GM19043 (cell line): ENCODE measurements around the gene KHDC4.

ENCODE experiments used
- ATAC-seq: cut with Tn5 transposase; IDR thresholded peaks from one replicate; pipeline ENCODE4 v1.9.1; 2021; ENCODE audit warnings: low read depth; ENCODE audit not compliant: unreplicated experiment

Gene KHDC4

GRCh38 chr1:155970531-155971167 is 36.4 kb upstream of the KHDC4 start:
- peak; percentile 88 for ATAC-seq

- ATAC-seq, result no peak
Observed at GRCh38 chr1:155969377-155969791, 35.2 kb upstream of the KHDC4 start.

- ATAC-seq, result no peak
Observed at GRCh38 chr1:155968670-155969069, 34.5 kb upstream of the KHDC4 start.

- ATAC-seq, result no peak
Observed at GRCh38 chr1:155968051-155968400, 33.8 kb upstream of the KHDC4 start.

GRCh38 chr1:155967341-155968050 is 33.3 kb upstream of the KHDC4 start:
- ATAC-seq, result no peak

- ATAC-seq, result no peak
Observed at GRCh38 chr1:155966750-155967149, 32.5 kb upstream of the KHDC4 start.

- no peak for ATAC-seq
Observed at GRCh38 chr1:155966135-155966534, 31.9 kb upstream of the KHDC4 start.

GRCh38 chr1:155964193-155964592 is 30.0 kb upstream of the KHDC4 start:
- ATAC-seq, result no peak

GRCh38 chr1:155962599-155963211 is 28.5 kb upstream of the KHDC4 start:
- no peak for ATAC-seq

- ATAC-seq, result no peak
Observed at GRCh38 chr1:155961937-155962336, 27.7 kb upstream of the KHDC4 start.

- no peak for ATAC-seq
Observed at GRCh38 chr1:155960081-155960745, 26.0 kb upstream of the KHDC4 start.

- no peak for ATAC-seq
Observed at GRCh38 chr1:155957411-155957915, 23.2 kb upstream of the KHDC4 start.

GRCh38 chr1:155954645-155955044 is 20.4 kb upstream of the KHDC4 start:
- ATAC-seq, result no peak

- no peak for ATAC-seq
Observed at GRCh38 chr1:155952505-155952890, 18.3 kb upstream of the KHDC4 start.

GRCh38 chr1:155951753-155952504 is 17.7 kb upstream of the KHDC4 start:
- ATAC-seq, result no peak

- no peak for ATAC-seq
Observed at GRCh38 chr1:155950829-155951228, 16.6 kb upstream of the KHDC4 start.

GRCh38 chr1:155947741-155948140 is 13.5 kb upstream of the KHDC4 start:
- ATAC-seq, result no peak

GRCh38 chr1:155947292-155947691 is 13.1 kb upstream of the KHDC4 start:
- ATAC-seq, result no peak

- peak; percentile 16 for ATAC-seq
Observed at GRCh38 chr1:155946633-155947219, 12.5 kb upstream of the KHDC4 start.

- ATAC-seq, result no peak
Observed at GRCh38 chr1:155944444-155944799, 10.2 kb upstream of the KHDC4 start.
